HG03378 (cell line): ENCODE measurements around the gene MAP6.
"Not testable (repeated sequence)": the region's sequence is repeated elsewhere in the genome, so short reads cannot be mapped to it uniquely, and the experiment has no call there.

Experiments used
- ATAC-seq: cut with Tn5 transposase; IDR thresholded peaks from one replicate; pipeline ENCODE4 v1.9.1; 2021; ENCODE audit warnings: mild to moderate bottlenecking, moderate library complexity; ENCODE audit not compliant: unreplicated experiment

MAP6 gene

DNA sequence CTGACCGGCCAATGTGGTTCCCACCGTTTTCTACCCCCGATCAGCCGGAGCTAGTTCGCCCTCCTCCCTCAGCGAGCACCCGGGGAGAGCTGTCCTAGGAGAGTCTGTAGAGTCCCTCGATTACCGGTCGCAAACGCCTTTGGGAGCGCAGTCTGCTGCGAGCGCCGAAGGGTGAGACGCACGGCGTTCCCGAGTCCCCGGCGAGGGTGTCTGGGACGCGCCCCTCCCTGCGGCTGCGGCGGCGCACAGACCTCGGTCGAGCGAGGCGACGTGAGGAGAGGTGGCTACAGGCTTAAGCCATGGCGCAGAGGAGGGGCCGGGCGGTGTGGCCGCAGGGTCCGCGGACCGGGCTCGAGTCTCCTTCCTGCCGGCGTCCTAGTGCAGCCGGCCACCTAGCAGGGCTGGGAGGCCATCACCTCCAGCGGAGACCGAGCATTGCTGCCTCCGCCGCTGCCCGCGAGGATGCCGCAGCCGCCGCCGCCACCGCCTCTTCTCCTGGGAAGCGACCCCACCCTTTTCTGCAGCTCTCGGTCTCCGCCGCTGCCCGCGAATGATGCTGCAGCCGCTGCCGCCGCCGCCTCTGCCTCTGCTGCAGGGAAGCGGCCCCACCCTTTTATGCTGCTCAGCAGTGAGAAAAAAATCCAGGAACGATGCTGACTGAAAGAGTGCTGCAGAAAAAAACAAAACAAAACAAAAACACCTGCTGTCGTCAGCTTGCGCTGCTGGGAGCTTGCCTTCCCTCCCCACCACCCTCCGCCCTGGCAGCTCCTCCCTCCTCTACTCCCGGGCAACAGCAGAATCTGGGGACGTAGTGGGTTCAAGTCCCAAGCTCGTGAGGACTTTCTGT is at the start of gene MAP6:
TSS of gene MAP6 (minus strand) at position 588 of the 847 bp plus-strand sequence. CDS start 669 bp downstream, outside the sequence.
- no peak for ATAC-seq

DNA sequence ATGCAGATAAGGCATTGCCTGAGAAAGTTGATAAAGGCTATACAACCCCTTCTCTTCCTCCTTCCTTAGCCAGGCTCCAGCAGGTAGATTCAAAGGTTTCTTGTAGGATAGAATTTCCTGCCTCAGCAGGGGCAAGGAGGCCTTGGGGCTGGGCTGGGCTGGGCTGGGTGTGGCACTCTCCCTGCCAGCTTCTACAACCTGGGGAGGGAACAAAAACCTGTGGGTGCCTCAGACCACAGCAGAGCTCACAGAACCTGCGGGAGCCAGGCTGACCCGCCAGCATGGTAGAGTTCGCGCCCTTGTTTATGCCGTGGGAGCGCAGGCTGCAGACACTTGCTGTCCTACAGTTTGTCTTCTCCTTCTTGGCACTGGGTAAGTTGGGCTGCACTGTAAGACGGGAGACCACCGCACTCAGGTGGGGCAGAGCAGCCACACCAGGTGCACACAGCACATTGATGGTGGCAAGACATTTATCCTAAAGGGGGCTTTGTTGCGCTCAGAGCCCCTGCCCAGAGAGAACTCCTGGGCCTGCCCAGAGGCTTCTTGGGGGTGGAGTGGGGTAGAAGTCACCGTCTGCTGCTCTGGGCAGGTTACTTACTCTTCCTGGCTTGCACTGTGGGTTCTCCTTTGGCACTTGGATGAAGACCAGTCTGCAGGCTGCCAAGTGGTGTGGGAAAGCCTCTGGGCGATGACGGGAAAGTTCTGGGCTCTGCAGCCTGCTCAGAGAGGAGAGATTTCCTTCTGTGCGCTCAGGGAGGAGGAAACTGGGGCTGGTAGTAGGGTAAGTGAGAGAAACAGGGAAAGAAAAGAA is 49.0 kb upstream of the MAP6 start, which contains the start of gene MOGAT2:
TSS of gene MOGAT2 (plus strand) at position 231 of the 811 bp plus-strand sequence. CDS start at position 282, 51 bp downstream.
- ATAC-seq: no peak

DNA sequence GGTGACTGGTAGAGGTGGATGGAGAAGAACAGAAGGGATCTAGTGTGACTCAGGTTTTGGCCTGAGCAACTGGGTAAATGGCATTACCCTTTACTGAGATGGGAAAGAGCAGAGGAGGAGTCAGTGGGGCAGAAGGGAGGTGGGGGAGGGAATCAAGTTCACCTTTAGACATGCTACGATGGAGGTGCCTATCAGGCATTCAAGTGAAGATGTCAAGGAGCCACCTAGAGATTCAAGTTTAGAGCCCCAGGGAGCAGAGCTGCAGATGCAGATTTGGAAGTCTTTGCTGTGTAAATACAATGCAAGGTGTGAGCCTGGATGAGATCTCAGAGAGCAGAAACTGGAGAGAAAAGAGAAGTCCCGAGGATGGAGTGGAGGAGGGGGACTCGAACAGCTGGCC is 47.8 kb upstream of the MAP6 start:
- no peak for ATAC-seq

DNA sequence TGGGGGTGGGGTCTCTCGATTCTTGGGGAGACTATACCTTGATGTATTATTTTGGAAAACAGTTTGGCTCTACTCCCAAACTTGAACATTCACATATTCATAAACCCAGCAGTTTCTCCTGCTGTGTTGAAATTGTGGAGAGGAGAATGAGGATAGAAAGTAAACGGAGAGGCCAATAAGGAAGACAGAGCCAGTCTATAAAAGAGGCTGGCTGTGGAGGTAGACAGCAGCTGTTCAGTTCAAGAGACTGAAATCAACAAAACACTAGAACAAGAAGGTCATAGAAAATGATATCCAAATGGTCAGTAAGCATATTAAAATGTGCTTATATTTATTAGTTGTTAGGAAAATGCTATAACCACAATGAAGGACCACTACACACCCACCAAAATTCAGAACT is 46.9 kb upstream of the MAP6 start:
- ATAC-seq: no peak

DNA sequence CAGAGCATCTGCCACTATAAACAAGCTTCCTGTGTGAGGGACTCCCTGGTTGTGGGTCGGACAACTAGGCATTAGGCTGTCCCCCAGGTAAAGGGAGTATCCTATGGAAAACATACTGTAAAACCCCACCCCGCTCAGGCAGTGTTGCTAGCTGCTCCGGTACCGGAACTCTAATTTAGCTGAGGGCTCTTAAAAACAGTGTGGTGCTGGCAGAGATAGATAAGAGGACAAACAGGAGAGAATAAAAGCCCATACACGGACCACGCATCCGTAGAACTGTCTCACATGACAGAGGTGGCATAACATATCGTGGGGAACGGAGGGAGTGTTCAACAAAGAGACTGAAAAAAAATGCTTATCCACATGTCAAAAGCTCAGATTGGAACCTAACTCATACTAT is 45.4 kb upstream of the MAP6 start:
- ATAC-seq: no peak

DNA sequence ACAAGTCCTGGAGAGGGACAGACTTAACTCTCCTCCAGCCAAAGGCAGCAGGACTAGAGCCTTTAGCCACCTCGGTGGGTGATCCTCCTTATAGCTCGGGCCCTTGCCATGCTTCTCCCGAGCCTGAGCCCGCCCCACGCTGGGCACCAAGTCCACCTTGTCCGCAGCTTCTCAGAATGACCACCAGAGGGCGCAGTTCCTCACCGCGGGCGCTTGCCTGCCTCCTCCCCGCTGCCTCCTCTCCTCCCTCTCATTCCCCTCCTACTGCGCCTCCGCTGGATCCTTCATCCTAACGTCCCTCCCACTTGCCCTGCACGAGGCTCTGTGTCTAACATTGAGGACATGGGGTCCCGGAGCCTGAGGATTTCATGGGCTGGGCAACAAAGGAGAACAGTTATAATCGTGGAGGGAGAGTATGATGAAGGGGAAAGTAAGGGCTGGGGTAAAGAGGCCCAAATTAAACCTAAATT is 37.5 kb upstream of the MAP6 start:
- no peak for ATAC-seq

DNA sequence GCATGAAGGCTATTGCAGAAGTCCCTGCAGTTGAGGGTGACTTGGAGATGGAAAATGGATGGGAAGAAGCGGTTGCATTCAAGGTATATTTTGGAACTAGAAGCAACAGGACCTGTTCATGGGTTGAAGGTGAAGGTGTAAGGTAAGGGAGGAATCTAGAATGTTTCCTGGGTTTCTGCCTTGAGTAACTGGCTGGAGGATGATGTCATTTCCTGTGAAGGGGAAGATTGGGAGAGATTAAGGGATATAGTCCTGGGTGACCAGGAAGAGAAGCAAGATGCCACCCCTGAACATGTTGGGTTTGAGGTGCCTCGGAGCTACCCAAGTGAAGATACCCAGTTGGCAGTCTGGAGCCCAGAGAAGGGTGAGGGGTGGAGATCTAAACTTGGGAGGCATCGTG is 36.7 kb upstream of the MAP6 start:
- ATAC-seq: no peak

DNA sequence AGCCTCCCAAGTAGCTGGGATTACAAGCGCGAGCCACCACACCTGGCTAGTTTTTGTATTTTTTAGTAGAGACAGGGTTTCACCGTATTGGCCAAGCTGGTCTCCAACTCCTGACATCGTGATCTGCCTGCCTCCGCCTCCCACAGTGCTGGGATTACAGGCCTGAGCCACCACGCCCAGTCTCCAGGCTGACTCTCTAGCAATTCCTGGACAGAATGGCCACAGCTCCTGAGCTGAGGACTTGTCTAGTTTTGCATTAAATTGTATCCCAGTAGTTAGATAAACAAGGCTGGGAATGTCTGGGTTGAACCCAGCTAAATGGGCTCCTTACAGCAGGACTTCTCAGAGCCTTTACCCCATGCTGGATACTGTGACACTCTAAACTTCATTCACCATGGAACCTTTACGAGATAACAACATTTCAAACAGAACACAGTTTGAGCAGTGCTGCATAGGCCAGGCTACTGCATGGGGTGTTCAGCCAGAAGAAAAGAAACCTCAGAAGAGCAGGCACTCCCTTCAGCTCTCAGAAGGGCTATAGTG is 34.9 kb upstream of the MAP6 start:
- ATAC-seq: no peak

DNA sequence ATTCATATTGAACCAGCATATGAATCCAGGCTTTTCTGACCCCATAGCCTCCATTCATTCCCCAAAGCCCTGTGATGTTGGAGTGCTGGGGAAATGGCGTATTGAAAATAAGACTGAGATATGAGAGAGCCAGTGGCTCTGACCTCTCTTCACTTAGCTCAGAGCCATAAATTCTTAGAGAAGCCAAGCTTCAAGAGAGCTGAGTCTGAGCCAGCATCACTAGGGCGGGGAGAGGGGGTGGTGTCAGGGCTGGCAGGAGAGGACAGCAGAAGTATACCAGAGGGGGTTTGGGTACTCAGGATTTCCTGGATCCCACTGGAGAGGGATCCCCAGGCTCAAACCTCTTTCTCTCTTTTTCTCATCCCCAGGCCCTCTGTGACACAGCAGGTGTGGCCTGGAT is 32.1 kb upstream of the MAP6 start:
- no peak for ATAC-seq

DNA sequence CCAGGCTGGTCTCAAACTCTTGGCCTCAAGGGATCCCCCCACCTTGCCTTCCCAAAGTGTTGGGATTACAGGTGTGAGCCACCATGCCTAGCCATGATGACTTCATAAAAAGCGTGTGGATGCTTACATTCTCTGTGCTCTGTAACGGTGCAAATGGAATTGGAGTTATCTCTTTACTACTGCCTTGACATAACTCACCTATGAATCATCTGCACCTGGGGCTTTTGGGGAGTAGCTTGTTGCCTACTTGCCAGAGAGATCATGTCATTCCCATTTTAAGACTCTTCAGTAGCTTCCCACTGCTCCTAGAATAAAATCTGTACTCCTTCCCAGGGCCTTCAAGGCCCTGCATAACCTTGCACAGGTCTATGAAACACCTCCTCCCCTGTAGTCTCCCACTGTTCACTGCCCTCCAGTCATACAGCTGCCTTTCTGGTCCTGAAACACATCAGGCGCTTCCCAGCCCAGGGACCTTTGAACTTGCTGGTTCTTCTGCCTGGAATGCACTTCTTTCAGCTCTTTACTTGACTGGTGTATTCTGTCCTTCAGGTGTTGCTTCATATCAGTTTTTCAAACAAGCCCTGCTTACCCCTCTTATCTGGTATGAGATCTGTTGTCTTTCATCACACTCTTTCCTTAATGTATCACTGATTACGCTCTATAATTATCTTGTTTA is 29.2 kb upstream of the MAP6 start:
- ATAC-seq: no peak

DNA sequence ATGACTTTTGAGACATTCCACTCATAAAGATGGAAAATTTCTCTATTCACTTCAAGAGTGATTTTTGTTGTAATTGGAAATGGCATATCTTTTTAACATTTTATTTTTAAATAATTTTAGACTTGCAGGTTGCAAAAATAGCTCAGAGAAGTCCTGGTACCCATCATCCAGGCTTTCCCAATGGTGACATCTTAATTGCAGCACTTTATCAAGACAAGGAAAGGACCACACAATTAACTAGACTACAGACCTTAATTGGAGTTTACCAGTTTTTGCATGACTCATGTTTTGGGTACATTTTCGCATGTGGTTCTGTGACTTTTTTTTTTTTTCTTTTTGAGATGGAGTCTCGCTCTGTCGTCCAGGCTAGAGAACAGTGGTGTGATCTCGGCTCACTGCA is 23.0 kb upstream of the MAP6 start:
- no peak for ATAC-seq

DNA sequence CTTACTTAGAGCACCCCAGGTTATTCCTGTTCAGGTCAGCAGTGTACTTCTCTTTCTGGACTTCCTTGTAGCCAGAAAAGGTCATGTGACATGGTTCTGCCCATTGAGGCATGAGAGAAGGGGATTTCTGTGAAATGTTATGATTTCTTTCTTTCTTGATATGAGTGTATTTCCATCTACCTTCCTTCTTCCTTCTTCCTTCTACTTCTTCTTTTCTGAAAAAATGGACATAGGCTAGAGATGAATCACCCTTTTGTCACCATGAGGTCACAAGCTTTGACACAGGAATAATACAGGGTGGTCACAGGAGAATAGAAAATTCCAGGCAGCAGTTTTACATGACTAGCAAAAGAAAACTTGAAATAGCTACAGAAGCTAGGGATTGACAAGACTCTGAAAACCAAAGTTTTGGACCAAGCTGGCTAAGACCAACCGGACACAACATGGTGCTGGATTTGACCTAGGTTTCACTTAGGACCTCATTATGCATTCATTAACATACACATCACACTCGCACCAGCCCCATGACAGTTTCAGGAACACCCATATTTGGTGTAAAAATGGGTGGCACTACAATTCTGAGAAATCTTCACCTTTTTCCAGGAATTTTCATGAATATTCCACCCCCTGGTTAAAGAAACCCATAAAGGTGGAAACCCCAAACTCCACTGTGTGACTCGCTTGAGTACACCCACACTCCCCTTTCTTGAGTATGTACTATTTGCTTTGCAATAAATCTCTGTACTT is 21.2 kb upstream of the MAP6 start:
- ATAC-seq: peak; percentile 73

DNA sequence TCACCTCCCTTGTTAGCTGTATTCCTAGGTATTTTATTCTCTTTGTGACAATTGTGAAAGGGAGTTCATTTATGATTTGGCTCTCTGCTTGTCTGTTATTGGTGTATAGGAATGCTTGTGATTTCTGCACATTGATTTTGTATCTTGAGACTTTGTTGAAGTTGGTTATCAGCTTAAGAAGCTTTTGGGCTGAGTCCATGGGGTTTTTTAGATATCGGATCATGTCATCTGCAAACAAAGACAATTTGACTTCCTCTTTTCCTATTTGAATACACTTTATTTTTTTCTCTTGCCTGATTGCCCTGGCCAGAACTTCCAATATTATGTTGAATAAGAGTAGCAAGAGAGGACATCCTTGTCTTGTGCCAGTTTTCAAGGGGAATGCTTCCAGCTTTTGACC is 15.0 kb upstream of the MAP6 start:
- ATAC-seq: not testable (repeated sequence)

DNA sequence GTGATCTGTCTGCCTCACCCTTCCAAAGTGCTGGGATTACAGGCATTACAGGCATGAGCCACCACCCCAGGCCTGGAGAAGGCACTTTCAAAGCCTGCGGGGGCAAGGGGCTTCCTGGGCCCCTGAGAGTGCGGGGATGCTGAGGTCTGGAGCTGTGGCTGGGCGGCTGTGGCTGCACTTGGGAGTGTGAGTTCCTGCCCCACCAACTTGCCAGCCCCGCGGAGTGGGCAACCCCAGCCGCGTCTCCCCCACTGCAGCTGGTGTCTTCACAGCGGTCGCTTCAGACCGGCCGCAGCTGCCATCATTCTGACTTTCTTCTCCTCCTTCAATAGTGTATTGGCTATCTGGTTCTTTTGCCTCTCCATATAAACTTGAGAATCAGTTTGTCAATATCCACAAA is 10.7 kb upstream of the MAP6 start:
- no peak for ATAC-seq

DNA sequence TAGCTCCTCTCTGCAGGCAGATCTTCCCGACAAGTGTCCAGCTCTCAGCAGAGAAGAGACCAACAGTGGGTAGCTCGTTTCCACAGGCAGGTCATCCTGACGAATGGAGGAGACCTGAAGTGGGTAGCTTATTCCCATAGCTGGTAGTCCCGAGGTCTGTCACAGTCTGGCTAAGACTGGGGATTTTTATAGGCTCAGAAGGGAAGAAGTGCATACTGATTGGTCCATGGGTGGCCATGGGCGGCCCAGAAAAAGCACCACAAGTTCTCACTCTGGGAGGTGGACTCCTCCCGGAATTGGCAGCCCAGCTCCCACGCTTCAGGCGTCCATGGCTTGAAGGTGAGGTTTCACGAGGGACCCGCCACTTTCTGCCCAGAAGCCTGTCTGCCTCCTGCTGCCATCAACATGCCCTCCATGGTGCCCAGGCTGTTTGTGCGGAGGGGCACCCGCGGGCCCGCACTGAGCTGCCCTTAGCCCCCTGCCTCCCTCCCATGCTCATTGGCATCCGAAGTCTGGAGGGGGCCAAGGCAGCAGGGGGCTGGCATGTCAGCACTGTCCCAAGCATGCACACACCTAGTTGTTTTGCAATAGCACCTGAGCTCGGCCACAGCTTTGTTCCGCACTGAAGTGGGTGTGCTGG is 9.9 kb upstream of the MAP6 start:
- no peak for ATAC-seq

DNA sequence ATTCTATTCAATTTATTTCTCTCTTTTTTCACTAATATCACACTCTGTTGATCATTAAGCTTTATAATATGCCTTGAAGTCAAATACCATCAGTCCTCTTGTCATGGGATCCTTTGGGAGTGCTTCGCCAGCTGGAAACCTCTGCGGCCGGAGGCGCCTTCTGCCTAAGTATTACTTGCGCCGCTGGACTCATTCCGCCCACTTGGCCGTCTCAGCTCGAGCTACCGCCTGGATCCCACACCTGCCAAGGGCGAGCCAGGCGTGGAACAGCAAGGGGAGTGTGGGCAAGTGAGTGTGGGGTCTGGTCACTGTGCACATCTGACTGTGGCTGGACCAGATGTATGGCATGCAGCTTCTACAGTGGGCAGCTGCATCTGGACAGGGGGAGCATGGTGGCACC is 9.1 kb upstream of the MAP6 start:
- ATAC-seq: no peak

DNA sequence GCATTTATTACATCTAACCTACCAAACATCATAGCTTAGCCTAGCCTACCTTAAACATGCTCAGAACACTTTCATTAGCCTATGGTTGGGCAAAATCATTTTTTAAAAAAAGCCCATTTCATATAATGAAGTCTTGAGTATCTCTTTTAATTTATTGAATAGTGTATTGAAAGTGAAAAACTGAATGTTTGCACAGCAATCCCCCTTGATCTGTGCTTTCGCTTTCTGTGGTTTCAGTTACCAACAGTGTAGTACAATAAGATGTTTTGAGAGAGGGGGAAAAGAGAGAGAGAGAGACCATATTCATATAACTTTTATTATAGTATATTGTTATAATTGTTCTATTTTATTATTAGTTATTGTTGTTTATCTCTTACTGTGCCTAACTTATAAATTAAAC is 8.4 kb upstream of the MAP6 start:
- no peak for ATAC-seq

DNA sequence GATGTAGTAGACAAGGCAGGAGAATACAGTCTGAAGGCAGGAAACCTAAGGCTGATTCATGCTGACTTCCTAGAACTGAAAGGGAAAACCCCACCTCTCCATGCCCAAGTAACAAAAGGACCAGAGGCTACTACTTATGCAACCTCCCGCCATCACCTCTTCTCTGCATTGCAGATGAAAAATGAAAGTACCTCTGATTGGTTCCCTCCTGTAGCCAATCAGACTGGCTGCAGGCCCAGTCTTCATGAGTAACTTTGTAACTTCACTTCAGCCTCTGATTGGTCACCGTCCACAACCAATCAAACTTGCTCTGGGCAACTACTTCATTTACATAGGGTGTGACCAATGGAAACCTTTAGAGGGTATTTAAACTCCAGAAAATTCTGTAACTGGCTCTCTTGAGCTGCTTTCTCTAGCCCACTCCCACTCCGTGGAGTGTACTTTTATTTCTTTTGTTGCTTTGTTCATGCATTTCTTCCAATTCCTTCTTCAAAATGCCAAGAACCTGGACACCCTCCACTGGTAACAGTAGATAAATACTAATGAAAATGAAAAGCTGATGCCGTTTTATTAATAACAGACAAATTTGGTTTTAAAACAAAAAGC is 5.2 kb upstream of the MAP6 start:
- ATAC-seq: no peak

DNA sequence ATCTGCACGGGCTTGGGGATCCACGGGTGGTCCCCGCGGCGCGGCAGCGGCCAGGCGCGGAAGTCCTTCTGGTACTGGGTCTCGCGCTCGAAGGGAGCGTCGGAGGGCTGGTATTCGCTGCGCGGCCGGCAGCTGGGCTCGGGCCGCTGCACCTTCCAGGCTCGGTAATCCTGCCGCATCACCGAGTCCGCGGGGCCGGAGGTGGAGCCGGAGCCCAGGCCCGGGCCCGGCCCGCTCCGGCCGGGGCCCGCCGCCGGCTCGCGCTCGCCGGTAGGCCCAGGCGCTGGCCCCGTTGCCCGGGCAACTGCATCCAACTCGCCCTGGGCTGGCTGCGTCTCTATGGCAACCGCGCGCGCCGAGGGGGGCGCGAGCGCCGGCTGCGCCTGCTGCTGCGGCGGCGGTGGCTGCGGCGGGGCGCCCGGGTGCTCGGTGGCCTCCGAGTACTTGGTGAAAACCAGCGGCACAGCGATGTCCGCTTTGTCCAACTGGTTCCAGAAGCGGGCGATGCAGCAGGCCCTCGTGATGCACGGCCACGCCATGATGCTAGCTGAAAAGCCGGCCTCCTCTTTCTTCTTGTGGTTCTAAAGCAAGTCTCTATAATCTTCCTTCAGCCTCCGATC is 897 bp downstream of the MAP6 start:
- ATAC-seq: no peak
